SJCRH30 (cell line): Measurements from ENCODE around the gene PRDM15. TPM values are rescaled to one million over a fixed set of nuclear protein-coding genes. Genes with fewer than 3 reads are reported as not detected.

Experiments used
- DNase-seq, 2 experiments: peaks; one replicate each; pipeline ENCODE4 v3.0.0-alpha.2; 2015 to 2020
- H3K27ac ChIP-seq: fragments of 250-450 bp; sonication (Bioruptor Pico); 2 replicates; pipeline ENCODE4 v1.5.1; 2020; ENCODE audit warnings: mild to moderate bottlenecking, moderate library complexity
- H3K27me3 ChIP-seq: fragments of 250-450 bp; sonication (Bioruptor Pico); 2 replicates; pipeline ENCODE4 v1.5.1; 2020; ENCODE audit warnings: mild to moderate bottlenecking, moderate library complexity
- H3K36me3 ChIP-seq: fragments of 250-450 bp; sonication (Bioruptor Pico); 2 replicates; pipeline ENCODE4 v1.5.1; 2020; ENCODE audit warnings: mild to moderate bottlenecking, moderate library complexity
- H3K4me1 ChIP-seq: fragments of 250-450 bp; sonication (Bioruptor Pico); 2 replicates; pipeline ENCODE4 v1.5.1; 2020; ENCODE audit warnings: mild to moderate bottlenecking, moderate library complexity
- H3K4me3 ChIP-seq: fragments of 250-450 bp; sonication (Bioruptor Pico); 2 replicates; pipeline ENCODE4 v1.5.1; 2020; ENCODE audit warnings: mild to moderate bottlenecking, moderate library complexity
- H3K9me3 ChIP-seq: fragments of 250-450 bp; sonication (Bioruptor Pico); replicated peaks from 2 replicates; pipeline ENCODE4 v1.5.1; 2020; ENCODE audit warnings: mild to moderate bottlenecking, moderate library complexity
- total RNA-seq: library from RNA; depleted of rRNA; stranded (reverse); fragments of >200 nt; shearing (Covaris generic); gene quantifications from 2 replicates; pipeline ENCODE4 v1.2.3, GENCODE V29; 2014

Gene PRDM15
- total RNA-seq, 1 experiment from 2014 or later = 6.1 TPM

DNA sequence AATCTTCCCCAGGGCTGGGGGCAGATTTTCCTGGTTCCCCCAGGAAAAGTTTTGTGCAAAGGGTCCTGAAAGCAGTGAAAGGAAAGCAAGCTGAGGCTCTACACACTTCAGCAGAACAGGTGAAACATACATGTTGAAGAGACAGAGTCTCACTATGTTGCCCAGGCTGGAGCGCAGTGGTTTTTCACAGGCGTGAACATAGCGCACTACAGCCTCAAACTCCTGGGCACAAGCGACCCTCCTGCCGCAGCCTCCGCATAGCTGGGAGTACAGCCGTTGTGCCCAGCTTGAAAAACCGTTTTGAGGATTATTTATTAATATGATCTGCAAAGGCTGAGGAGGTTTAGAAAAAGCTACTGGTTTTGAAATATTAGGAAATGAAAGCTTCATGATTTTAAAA is 11.8 kb downstream of the PRDM15 start:
- H3K9me3 ChIP-seq = no peaks in the 10 kb centered on the region
- H3K36me3 ChIP-seq = no peaks in the 10 kb centered on the region
- H3K27ac ChIP-seq = no peak overlapping the region
- no peak overlapping the region for H3K4me3 ChIP-seq
- no peaks in the 10 kb centered on the region for H3K4me1 ChIP-seq
- no peaks in the 10 kb centered on the region for H3K27me3 ChIP-seq
- DNase-seq = no peak

- H3K4me1 ChIP-seq = no peaks in the 10 kb centered on the region
- no peak for DNase-seq
- no peaks in the 10 kb centered on the region for H3K27me3 ChIP-seq
These were observed 12.8 kb downstream of the PRDM15 start for GRCh38 chr21:41866274-41866809.

GRCh38 chr21:41865002-41865777 is 14.0 kb downstream of the PRDM15 start:
- Histone ChIP-seq H3K4me3 (no peak overlapping the region), H3K4me1 (no peaks in the 10 kb centered on the region), H3K9me3 (no peaks in the 10 kb centered on the region), H3K27ac (no peak overlapping the region), H3K36me3 (no peaks in the 10 kb centered on the region), H3K27me3 (no peaks in the 10 kb centered on the region)
- DNase-seq = no peak

More at GRCh38 chr21:41866274-41866809, 12.8 kb downstream of the PRDM15 start:
- H3K9me3 ChIP-seq = no peaks in the 10 kb centered on the region
- no peaks in the 10 kb centered on the region for H3K36me3 ChIP-seq
- no peak overlapping the region for H3K4me3 ChIP-seq
- no peak overlapping the region for H3K27ac ChIP-seq

DNA sequence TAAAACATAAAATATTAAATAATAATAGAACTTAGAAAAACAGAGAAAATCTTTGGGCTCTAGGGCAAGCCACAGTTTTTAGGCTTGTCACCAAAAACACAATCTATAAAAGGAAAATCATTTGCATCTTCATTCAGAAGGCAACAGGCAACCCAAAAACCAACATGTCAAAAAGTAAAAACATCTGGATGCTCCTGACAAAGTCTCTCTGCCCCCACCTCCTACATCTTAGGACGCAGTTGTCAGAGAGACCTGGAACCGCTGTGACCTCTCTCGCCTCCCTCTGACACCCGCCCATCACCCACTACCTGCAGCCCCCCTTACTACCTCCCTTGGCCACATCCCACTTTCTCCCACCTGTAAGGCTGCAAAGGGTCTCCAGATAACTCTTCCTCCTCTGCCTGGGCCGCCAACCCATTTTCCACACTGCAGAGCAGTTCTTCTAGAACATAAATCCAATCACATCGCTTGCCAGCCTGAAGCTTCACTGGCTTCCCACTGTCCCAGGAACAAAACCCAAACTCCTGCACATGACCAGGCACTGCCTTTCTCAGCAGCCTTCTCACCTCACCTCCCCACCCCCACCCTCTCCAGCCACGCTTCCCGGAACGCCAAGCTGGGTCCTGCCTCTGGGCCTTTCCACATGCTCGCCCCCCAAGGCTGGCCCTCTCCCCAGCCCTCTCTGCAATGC is 14.7 kb downstream of the PRDM15 start:
- DNase-seq = no peak
- Histone ChIP-seq H3K4me1 (no peaks in the 10 kb centered on the region), H3K27ac (no peak overlapping the region), H3K4me3 (no peak overlapping the region), H3K9me3 (no peaks in the 10 kb centered on the region), H3K36me3 (no peaks in the 10 kb centered on the region), H3K27me3 (no peaks in the 10 kb centered on the region)

- no peaks in the 10 kb centered on the region for H3K36me3 ChIP-seq
- H3K4me1 ChIP-seq = no peaks in the 10 kb centered on the region
- no peaks in the 10 kb centered on the region for H3K27me3 ChIP-seq
- no peak overlapping the region for H3K27ac ChIP-seq
- no peak for DNase-seq
- no peaks in the 10 kb centered on the region for H3K9me3 ChIP-seq
- no peak overlapping the region for H3K4me3 ChIP-seq
These were observed 15.8 kb downstream of the PRDM15 start for GRCh38 chr21:41863439-41863740.

- H3K4me1 ChIP-seq = no peaks in the 10 kb centered on the region
These were observed 17.2 kb downstream of the PRDM15 start for GRCh38 chr21:41861987-41862386.

GRCh38 chr21:41861255-41861654 is 17.9 kb downstream of the PRDM15 start:
- DNase-seq = no peak
- no peak overlapping the region for H3K27ac ChIP-seq
- no peaks in the 10 kb centered on the region for H3K4me1 ChIP-seq
- H3K36me3 ChIP-seq = no peaks in the 10 kb centered on the region
- H3K4me3 ChIP-seq = no peak overlapping the region
- no peaks in the 10 kb centered on the region for H3K9me3 ChIP-seq
- H3K27me3 ChIP-seq = no peaks in the 10 kb centered on the region

More at GRCh38 chr21:41861987-41862386, 17.2 kb downstream of the PRDM15 start:
- H3K27me3 ChIP-seq = no peaks in the 10 kb centered on the region
- no peak for DNase-seq
- no peak overlapping the region for H3K4me3 ChIP-seq
- no peaks in the 10 kb centered on the region for H3K36me3 ChIP-seq
- no peaks in the 10 kb centered on the region for H3K9me3 ChIP-seq
- H3K27ac ChIP-seq = no peak overlapping the region

DNA sequence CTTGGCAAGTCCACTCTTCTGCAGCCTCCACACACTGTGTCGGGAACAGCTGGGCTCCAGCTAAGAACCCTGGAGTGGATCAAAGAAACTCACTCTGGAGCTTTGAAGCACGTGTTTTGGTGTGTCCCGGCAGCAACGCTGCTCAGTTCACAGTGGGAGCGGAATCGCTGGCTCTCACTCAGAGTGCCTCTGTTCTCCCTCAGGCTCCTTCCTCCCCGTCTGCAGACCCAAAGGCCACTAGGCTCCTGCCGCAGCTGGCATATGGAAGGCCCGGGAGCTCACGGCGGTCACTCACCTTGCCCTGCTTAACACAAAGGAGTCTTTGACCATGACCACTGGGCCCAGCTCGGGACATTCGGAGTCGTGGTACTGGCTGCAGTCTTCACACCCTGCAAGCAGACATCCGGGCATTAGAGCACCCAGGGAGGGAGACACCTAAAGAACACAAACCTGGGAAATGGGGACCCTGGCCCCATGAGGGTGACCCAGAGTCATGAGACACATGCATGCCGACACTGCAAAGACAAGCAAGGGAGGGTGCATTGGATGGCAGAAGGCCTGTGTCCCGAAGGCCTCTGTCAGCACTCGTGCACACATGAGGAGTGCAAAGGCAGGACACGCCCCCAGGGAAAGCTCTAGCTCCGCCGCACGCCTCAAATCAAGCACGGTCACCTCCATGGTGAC is 19.7 kb downstream of the PRDM15 start:
- DNase-seq = no peak
- Histone ChIP-seq H3K36me3 (no peaks in the 10 kb centered on the region), H3K27me3 (no peaks in the 10 kb centered on the region), H3K9me3 (no peaks in the 10 kb centered on the region), H3K4me3 (no peak overlapping the region), H3K27ac (no peak overlapping the region), H3K4me1 (no peaks in the 10 kb centered on the region)

DNA sequence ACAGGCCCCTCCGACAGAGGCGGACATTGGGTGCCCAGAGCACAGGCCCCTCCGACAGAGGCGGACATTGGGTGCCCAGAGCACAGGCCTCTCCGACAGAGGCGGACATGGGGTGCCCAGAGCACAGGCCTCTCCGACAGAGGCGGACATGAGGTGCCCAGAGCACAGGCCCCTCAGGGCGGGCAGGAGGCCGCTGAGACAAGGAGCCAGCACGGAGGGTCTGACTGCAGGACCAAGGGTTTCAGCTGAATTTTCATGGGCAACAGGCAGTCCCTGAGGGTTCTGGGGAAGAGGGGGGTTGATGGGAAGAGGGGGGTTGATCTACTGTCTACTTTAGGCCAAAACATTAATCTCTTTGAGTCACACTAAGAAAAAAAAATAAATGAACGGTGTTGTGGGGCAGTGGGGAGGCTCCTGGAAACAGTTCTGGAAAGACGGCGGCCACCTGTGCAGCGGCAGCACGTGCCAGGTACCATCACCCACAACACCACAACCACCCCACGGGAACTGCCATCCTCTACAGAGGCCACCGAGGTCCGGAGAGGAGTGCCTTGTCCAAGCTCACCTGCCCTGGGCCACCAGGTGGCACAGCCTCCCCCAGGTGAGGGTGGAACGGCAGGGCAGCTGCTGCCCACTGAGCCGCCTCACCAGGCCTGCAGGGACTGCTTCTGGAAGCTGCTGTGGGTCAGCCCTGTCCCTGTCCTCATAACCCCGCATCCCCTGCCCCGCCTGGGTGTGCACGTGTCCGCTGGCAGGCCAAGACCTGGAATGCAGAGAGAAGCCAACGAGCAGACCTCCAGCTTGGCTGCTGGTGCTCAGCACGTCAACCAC is 20.5 kb downstream of the PRDM15 start:
- Histone ChIP-seq H3K36me3 (no peaks in the 10 kb centered on the region; the same call in 1 of the 2 replicates), H3K27me3 (no peaks in the 10 kb centered on the region)

GRCh38 chr21:41857771-41858300 is 21.3 kb downstream of the PRDM15 start:
- no peaks in the 10 kb centered on the region; the same call in 1 of the 2 replicates for H3K36me3 ChIP-seq
- H3K9me3 ChIP-seq = no peaks in the 10 kb centered on the region
- DNase-seq = no peak
- H3K27ac ChIP-seq = no peak overlapping the region
- H3K4me1 ChIP-seq = no peaks in the 10 kb centered on the region
- H3K4me3 ChIP-seq = no peak overlapping the region
- H3K27me3 ChIP-seq = no peaks in the 10 kb centered on the region

More for the DNA sequence above, 20.5 kb downstream of the PRDM15 start:
- H3K4me1 ChIP-seq = no peaks in the 10 kb centered on the region
- H3K9me3 ChIP-seq = no peaks in the 10 kb centered on the region
- DNase-seq = no peak
- no peak overlapping the region for H3K27ac ChIP-seq
- H3K4me3 ChIP-seq = no peak overlapping the region

- Histone ChIP-seq H3K4me1 (no peaks in the 10 kb centered on the region), H3K4me3 (no peak overlapping the region), H3K9me3 (no peaks in the 10 kb centered on the region), H3K36me3 (peaks cover 3% of the 10 kb centered on the region; the same call in 1 of the 2 replicates), H3K27me3 (no peaks in the 10 kb centered on the region), H3K27ac (no peak overlapping the region)
- no peak for DNase-seq
These were observed 22.6 kb downstream of the PRDM15 start for GRCh38 chr21:41856572-41856971.

DNA sequence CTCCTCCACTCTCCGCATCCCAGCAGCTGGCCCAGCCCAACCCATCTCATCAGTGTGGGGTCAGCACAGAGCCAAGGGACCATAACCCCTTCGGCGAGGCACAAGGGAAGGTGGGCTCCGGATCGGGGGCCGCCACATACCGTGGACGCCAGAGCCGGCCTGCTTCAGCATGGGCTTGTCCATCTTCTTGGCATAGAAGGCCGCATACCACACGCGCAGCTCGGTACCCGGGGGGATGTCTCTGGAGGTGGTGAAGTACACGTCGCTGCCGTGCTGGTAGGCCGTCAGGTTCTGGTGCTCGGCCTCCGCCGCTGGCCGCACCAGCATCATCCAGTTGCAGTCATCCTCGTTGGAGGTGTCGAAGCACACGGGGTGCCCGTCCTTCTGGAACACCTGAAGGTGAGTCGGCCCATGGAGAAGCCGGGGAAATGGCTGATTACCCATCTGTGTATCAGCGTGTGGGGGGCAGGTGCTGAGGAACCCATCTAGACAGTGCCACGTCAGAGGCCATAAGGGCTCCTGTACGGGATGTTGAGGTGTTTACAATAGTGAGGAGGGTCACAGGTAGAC is 24.6 kb downstream of the PRDM15 start:
- no peak for DNase-seq
- no peak overlapping the region for H3K4me3 ChIP-seq
- no peaks in the 10 kb centered on the region for H3K4me1 ChIP-seq
- H3K36me3 ChIP-seq = peaks cover 6% of the 10 kb centered on the region
- H3K27me3 ChIP-seq = no peaks in the 10 kb centered on the region
- no peaks in the 10 kb centered on the region for H3K9me3 ChIP-seq
- H3K27ac ChIP-seq = no peak overlapping the region

GRCh38 chr21:41852929-41853320 is 26.2 kb downstream of the PRDM15 start:
- H3K9me3 ChIP-seq = no peaks in the 10 kb centered on the region
- no peak overlapping the region for H3K4me3 ChIP-seq
- H3K27me3 ChIP-seq = no peaks in the 10 kb centered on the region
- H3K36me3 ChIP-seq = peaks cover 6% of the 10 kb centered on the region
- H3K4me1 ChIP-seq = no peaks in the 10 kb centered on the region
- DNase-seq = no peak
- no peak overlapping the region for H3K27ac ChIP-seq
